ENCODE measurements around the gene EYS.

- TF ChIP-seq POLR2AphosphoS5 (IDR thresholded peaks at IDR 0.05; ENCODE audit: low read depth, low read length) (no peak), TCF12 (IDR thresholded peaks at IDR 0.05) (no peak), MXI1 (IDR thresholded peaks at IDR 0.05; ENCODE audit: low read depth, low read length) (no peak), MAX (IDR thresholded peaks at IDR 0.05; ENCODE audit: low read depth) (no peak), USF2 (IDR thresholded peaks at IDR 0.05; ENCODE audit: borderline replicate concordance, low read depth, low read length) (no peak), FOSL2 (IDR thresholded peaks at IDR 0.05; ENCODE audit: borderline replicate concordance, low read depth) (no peak), NRF1 (IDR thresholded peaks at IDR 0.05; ENCODE audit: low read depth, low read length) (no peak), SMC3 (IDR thresholded peaks at IDR 0.05; ENCODE audit: low read depth, low read length) (peak; percentile 91)
- TF ChIP-seq, protein P1, sequence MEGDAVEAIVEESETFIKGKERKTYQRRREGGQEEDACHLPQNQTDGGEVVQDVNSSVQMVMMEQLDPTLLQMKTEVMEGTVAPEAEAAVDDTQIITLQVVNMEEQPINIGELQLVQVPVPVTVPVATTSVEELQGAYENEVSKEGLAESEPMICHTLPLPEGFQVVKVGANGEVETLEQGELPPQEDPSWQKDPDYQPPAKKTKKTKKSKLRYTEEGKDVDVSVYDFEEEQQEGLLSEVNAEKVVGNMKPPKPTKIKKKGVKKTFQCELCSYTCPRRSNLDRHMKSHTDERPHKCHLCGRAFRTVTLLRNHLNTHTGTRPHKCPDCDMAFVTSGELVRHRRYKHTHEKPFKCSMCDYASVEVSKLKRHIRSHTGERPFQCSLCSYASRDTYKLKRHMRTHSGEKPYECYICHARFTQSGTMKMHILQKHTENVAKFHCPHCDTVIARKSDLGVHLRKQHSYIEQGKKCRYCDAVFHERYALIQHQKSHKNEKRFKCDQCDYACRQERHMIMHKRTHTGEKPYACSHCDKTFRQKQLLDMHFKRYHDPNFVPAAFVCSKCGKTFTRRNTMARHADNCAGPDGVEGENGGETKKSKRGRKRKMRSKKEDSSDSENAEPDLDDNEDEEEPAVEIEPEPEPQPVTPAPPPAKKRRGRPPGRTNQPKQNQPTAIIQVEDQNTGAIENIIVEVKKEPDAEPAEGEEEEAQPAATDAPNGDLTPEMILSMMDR (IDR thresholded peaks at IDR 0.05), result peak; percentile 78
- TF ChIP-seq, protein P2, sequence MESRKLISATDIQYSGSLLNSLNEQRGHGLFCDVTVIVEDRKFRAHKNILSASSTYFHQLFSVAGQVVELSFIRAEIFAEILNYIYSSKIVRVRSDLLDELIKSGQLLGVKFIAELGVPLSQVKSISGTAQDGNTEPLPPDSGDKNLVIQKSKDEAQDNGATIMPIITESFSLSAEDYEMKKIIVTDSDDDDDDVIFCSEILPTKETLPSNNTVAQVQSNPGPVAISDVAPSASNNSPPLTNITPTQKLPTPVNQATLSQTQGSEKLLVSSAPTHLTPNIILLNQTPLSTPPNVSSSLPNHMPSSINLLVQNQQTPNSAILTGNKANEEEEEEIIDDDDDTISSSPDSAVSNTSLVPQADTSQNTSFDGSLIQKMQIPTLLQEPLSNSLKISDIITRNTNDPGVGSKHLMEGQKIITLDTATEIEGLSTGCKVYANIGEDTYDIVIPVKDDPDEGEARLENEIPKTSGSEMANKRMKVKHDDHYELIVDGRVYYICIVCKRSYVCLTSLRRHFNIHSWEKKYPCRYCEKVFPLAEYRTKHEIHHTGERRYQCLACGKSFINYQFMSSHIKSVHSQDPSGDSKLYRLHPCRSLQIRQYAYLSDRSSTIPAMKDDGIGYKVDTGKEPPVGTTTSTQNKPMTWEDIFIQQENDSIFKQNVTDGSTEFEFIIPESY (IDR thresholded peaks at IDR 0.05; ENCODE audit: borderline replicate concordance, low read depth), result no peak
Measured at GRCh38 chr6:64330694-64331307, 1376.2 kb downstream of the EYS start.

Data from SK-N-SH (cell line).